HG03095 (cell line): Measurements from ENCODE around the gene CLEC4G.

ENCODE experiments used
- ATAC-seq: cut with Tn5 transposase; IDR thresholded peaks from one replicate; pipeline ENCODE4 v1.9.1; 2021; ENCODE audit warnings: moderate library complexity; ENCODE audit not compliant: unreplicated experiment

CLEC4G gene

DNA sequence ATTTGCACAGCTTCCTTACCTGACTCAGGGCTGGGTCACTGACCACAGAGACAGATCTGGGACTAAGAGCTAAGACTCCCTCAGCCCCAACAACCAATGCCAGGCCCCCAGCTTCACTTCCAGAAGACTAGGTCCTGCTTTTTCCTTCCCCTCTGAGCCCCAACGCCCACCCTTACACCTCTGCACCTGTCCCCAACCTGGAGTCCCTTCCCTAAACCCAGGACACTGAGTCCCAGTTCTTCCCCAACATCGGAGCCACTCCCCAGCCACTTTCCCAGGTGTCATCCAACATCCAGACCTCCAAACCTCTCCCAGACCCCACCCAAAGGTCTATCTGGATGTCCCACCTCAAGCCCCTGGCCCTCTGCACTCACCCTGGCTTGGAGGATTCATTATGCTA is 32.9 kb downstream of the CLEC4G start:
- no peak for ATAC-seq

DNA sequence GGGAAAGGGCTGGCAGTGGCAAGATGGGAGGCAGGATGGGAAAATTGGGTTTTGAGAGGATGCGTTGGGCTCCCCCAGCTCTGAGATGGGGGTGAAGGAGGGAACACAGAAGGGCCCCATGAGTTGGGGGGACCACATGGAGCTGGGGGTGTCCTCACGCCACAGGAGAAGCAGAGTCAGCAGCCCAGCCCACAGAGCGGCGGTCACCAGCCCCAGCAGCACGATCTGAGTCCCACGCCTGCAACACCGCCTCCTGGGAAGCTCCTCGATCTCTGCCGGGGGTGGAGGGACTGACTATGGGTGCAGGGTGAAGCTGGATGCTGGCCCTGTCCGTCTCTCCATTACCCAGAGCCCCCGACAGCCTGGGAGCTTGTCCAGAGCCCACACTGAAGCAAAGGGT is 33.3 kb downstream of the CLEC4G start:
- ATAC-seq = no peak

- no peak for ATAC-seq
Measured at GRCh38 chr19:7697721-7698287, 34.1 kb downstream of the CLEC4G start.

- ATAC-seq = no peak
Measured at GRCh38 chr19:7694499-7694898, 37.4 kb downstream of the CLEC4G start.

DNA sequence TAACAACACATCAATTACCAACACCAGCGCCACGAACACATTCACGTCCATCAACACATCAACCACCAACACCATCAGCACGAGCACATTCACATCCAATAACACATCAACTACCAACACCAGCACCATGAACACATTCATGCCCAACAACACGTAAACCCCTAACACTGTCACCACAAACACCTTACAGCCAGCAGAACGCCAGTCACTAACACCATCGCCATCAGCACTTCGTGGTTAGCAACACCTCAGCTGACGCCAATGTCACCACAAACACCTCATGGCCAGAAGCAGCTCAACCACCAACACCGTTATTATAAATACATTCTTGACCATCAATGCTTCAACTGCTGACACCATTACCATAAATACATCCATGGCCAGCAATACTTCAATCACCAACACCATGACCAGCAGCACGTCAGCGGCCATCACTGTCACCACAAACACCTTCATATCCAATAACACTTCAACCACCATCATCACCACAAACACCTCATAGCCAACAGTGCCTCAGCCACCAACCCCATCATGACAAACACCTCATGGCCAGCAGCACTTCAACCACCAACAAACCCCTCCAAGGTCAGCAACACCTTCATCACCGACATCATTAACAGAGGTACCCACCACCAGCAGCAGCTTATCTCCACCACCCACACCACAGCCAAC is 39.4 kb downstream of the CLEC4G start:
- ATAC-seq = no peak

GRCh38 chr19:7691497-7691896 is 40.4 kb downstream of the CLEC4G start:
- no peak for ATAC-seq

- ATAC-seq = no peak
Measured at GRCh38 chr19:7690779-7691258, 41.1 kb downstream of the CLEC4G start.

GRCh38 chr19:7689165-7689564 is 42.7 kb downstream of the CLEC4G start:
- no peak for ATAC-seq

DNA sequence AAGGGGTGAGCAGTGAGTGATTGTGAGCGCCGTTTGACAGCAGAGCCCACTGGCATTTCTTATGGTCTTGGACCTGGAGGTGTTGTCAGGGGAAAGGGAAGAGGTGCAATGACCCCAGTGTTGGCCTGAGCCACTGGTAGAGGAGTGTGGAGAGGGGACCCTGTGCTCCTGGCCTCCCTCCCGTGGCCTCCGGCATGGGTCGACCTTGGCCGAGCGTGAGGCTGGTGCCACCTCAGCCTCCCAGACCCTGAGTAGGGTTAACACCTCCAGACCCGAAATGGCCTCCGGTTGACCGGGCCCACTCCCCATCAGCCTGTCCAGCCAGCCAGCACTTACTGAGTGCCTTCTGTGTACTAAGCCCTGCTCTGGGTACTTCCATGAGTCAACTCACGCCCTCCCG is 44.7 kb downstream of the CLEC4G start:
- ATAC-seq = no peak

DNA sequence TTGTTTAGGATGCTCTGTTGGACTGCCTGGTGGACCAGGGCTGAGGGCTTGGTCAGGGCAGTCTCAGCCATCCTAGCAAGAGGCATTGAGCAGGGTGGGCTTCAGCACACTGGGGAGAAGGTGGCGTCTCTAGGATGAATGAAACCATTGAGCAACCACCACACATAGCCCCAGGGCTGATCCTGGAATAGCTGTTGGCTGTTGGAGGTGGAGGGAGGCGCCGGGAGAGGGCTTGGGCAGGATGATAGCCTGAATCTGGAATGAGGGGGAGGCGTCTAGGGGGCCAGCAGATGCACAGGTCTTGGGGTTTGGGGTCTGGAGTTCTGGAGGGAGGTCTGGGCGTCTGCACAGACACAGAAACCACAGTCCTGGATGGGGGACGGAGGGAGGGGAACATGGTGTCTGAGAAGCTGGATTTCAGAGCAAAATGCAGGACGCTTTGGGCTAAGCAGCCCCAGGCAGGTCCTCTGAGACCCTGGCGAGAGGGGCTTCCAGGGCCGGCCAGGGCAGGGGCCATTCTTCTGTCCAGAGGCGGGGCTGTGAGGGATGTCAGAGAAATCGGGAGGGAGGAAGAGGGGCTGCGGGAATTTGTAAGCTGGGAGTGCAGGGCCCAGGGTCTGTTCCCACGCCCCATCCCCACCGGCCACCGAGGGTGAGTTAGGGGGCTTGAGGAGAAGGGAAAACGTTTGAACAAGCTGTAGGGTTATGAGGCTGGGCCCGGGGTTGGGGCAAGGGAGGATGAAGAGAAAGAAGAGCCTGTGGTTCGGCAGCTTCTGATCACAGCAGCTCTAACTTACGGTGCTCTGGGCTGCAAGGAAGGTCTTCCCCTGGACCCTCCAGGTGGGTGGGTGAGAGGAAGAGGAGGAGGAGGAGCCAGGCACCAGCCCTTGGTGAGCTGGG is 46.1 kb downstream of the CLEC4G start:
- no peak for ATAC-seq

- no peak for ATAC-seq
Measured at GRCh38 chr19:7682175-7682855, 49.6 kb downstream of the CLEC4G start.

GRCh38 chr19:7681340-7682174 is 50.4 kb downstream of the CLEC4G start:
- ATAC-seq = no peak

DNA sequence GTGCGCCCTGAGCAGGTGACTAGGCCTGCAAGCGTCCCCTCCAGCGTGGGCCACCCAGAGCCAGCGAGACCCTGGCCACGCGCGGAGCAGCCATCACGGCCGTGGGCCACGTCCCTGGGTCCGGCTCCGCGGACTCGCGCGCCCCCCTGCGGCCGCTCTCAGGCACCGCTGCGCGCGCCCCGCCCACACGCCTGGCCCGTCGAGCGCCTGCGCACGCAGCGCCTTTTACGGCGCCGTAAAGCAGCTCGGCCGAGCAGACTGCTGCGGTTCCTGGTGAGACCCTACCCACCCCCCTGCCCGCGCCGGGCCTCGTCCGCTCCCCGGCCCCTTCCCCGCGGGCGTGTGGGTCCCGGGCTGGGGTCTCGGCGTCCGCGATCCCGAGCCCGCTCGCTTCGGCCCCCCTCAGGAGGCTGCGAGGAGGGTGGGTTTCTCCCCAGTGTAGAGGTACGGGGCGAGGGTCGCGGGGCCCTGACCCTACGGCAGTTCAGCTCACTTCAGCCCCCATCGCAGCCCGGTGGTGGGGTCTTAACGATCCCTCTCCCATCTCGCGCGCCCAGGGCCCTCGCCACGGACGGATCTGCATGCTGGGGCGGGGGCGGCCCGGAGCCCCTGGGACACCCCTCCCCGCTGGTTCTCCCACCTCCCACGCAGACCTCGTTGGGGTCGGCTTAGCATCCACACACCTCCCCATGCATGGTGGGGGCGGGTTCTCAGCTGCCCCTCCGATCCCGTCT is 51.1 kb downstream of the CLEC4G start, which contains the start of gene TRAPPC5:
TRAPPC5 (plus strand) TSS at position 228 of the 734 bp plus-strand sequence. CDS start 1,421 bp downstream, outside the sequence.
- peak; percentile 43 for ATAC-seq

DNA sequence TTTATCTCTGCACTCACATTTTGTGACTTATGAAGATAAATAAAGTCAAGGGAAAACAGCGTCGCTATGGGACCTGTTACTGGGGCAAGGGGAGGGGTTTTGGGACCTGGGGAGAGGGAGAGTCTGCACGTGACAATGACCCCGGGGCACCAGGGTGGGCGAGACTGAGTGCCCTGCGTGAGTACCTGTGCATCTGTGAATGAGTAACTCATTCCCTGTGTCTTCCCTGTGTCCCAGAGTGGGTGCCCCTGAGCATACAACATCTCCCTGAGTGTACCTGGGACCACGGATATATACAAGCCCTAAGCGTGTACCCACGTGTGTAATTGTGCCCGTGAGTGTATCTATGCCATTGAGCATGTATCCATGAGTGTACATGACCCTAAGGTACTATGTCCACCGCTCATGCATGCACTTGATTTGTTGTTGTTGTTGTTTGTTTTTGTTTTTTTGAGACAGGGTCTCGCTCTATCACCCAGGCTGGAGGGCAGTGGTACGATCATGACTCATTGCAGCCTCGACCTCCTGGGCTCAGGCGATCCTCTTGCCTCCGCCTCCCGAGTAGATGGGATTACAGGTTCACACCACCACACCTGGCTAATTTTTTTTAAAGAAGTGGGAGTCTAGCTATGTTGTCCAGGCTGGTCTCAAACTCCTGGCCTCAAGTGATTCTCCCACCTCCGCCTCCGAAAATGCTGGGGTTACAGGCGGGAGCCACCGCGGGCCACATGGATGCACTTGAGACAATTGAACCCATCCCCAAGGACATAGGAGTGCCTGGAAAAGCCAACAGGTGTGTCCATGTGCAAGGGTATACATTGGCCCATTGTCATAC is 51.9 kb downstream of the CLEC4G start:
- ATAC-seq = no peak

- no peak for ATAC-seq
Measured at GRCh38 chr19:7678971-7679751, 52.7 kb downstream of the CLEC4G start.
